Measurements from ENCODE around the gene MRPL1.

Gene MRPL1

GRCh38 chr4:77877771-77878565, 15.3 kb downstream of the MRPL1 start:
- POLR2A ChIA-PET (ENCODE audit: low non-redundant PET): no interaction called here
- TF ChIP-seq CTCF (conservative IDR thresholded peaks at IDR 0.05; ENCODE audit: low read depth): no peak
- CTCF ChIA-PET: interaction anchor here (0.6 kb wide), 1 partner anchor 117 kb away, joined by 3 read pairs; no protein-coding TSS in a partner anchor
- H3K27ac ChIP-seq: no peak overlapping the region
- DNase-seq (ENCODE audit: low spot score): no peak

DNA sequence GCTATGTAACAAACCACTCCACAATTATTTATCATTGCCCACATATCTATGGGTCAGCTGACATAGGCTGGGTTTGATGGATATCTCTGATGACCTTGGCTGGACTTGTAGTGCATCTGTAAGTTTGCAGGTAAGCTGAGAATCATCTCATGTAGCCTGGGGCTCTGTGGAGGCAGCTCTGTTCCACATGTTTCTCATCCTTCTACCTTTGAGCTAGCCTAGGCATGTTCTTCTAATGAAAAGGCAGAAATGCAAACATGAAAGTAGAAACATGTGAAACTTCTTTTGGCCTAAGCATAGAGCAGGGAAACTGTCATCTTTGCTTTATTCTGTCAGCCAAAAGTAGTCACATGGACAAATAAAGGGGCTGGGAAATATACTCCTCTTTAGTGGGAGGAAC, 18.2 kb downstream of the MRPL1 start:
- no peak for TF ChIP-seq CTCF (conservative IDR thresholded peaks at IDR 0.05; ENCODE audit: low read depth)

DNA sequence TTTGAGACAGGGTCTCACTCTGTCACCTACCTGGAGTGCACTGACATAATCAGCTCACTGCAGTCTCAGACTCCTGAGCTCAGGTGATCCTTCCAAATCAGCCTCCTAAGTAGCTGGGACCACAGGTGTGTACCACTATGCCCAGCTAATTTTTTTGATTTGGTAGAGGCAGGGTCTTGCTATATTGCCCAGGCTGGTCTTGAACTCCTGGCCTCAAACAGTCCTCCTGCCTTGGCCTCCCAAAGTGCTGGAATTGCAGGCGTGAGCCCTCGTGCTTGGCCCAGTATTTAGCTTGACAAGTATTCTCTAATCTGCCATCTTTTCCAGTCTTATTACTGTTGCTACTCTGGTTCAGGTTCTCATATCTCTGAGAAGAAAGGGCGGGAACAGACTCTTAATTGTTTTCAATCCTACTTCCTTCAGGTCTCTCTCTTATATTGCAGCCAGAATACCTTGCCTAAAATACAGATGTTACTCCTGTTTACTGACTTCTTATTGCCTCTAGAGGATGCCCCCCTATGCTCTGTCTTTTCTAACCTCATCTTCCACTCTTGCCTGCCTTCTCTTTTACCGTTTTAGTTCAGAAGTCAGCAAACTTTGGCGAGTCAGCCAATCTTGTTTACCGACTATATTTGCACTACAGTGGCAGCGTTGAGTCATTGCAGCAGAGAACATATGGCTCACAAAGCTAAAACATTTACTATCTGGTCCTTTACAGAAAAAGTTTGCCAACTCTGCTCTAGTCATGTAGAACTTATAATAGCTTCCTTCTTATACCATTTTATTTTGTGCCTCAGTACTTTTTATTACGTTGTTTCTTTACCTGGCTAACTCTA, 19.0 kb downstream of the MRPL1 start:
- H3K27ac ChIP-seq: peak overlapping the region; percentile 56
- no peak for DNase-seq (ENCODE audit: low spot score)
- ChIA-PET CTCF (interaction anchor here (0.5 kb wide), 1 partner anchor 1546 kb away, joined by 3 read pairs; no protein-coding TSS in a partner anchor), POLR2A (ENCODE audit: low non-redundant PET) (interaction anchor here (0.5 kb wide), 1 partner anchor 1057 kb away, joined by 3 read pairs; no protein-coding TSS in a partner anchor)
- TF ChIP-seq CTCF (conservative IDR thresholded peaks at IDR 0.05; ENCODE audit: low read depth): no peak

More for the DNA sequence above, 18.2 kb downstream of the MRPL1 start:
- ChIA-PET CTCF (no interaction called here), POLR2A (ENCODE audit: low non-redundant PET) (interaction anchor here (0.5 kb wide), 1 partner anchor 1058 kb away, joined by 3 read pairs; no protein-coding TSS in a partner anchor)
- peak; percentile 46 for DNase-seq (ENCODE audit: low spot score)
- H3K27ac ChIP-seq: no peak overlapping the region

- CTCF ChIA-PET: interaction anchor here (0.6 kb wide), 1 partner anchor 931 kb away, joined by 3 read pairs; no protein-coding TSS in a partner anchor
- POLR2A ChIA-PET (ENCODE audit: low non-redundant PET): no interaction called here
- H3K27ac ChIP-seq: no peak overlapping the region
Measured at GRCh38 chr4:77893451-77893850, 30.8 kb downstream of the MRPL1 start.

DNA sequence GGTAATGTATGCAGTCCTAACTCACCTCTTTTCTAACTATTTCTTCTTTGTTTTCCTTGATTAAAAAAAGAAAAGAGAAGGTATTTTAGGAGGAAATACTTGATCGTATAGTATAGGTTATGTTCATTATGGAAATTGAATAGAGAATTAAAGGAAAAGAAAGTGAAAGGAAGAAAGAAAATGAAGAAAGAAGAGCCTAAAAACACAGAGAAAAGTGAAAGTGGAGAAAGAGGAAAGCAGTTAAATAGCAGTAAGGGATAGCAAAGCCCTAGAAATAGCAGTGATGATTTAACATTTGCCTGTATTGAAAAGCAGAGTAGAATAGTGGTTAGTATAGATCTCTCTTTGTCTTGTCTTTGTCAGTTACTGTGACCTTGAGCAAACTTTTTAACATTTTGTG, 37.0 kb downstream of the MRPL1 start:
- POLR2A ChIA-PET (ENCODE audit: low non-redundant PET): no interaction called here
- TF ChIP-seq CTCF (conservative IDR thresholded peaks at IDR 0.05; ENCODE audit: low read depth): no peak
- H3K27ac ChIP-seq: no peak overlapping the region
- no peak for DNase-seq (ENCODE audit: low spot score)
- CTCF ChIA-PET: no interaction called here

More at GRCh38 chr4:77893451-77893850, 30.8 kb downstream of the MRPL1 start:
- DNase-seq (ENCODE audit: low spot score): no peak
- no peak for TF ChIP-seq CTCF (conservative IDR thresholded peaks at IDR 0.05; ENCODE audit: low read depth)

- ChIA-PET POLR2A (ENCODE audit: low non-redundant PET) (no interaction called here), CTCF (no interaction called here)
- no peak overlapping the region for H3K27ac ChIP-seq
- DNase-seq (ENCODE audit: low spot score): no peak
- no peak for TF ChIP-seq CTCF (conservative IDR thresholded peaks at IDR 0.05; ENCODE audit: low read depth)
Measured at GRCh38 chr4:77903186-77903585, 40.6 kb downstream of the MRPL1 start.
